HEK293T (cell line): Measurements from ENCODE around the gene TMEM184C.

Source experiments
- CTCF ChIA-PET: fragments of 350-600 bp; formaldehyde crosslinking; extraction: SDS; loops from one replicate; lab custom pipeline; 2021; ENCODE audit warnings: antibody characterized with exemption, inconsistent platforms; lab: Yijun Ruan, JAX
- POLR2A ChIA-PET: fragments of 350-600 bp; formaldehyde crosslinking; extraction: SDS; loops from one replicate; lab custom pipeline; 2020; ENCODE audit warnings: antibody characterized with exemption, inconsistent platforms; lab: Yijun Ruan, JAX
- DNase-seq: peaks from one replicate; pipeline ENCODE4 v3.0.0; 2012; ENCODE audit warnings: mixed read lengths; ENCODE audit errors: extremely low spot score
- ARNT ChIP-seq: fragments of 450-650 bp; IDR thresholded peaks from 2 replicates; pipeline ENCODE4 v1.6.1; 2017; ENCODE audit warnings: mild to moderate bottlenecking
- BHLHE40 ChIP-seq: fragments of 450-650 bp; IDR thresholded peaks from 2 replicates; pipeline ENCODE4 v1.6.1; 2016; ENCODE audit warnings: mild to moderate bottlenecking, moderate library complexity, borderline replicate concordance
- CTBP1 ChIP-seq: fragments of 450-650 bp; IDR thresholded peaks from 2 replicates; pipeline ENCODE4 v1.6.1; 2016; ENCODE audit warnings: borderline replicate concordance
- ELF4 ChIP-seq: fragments of 450-650 bp; IDR thresholded peaks from 2 replicates; pipeline ENCODE4 v1.6.1; 2017; ENCODE audit warnings: antibody characterized with exemption
- FOXA1 ChIP-seq: fragments of 450-650 bp; IDR thresholded peaks from 2 replicates; pipeline ENCODE4 v1.6.1; 2016; ENCODE audit warnings: mild to moderate bottlenecking
- FOXK2 ChIP-seq: fragments of 450-650 bp; IDR thresholded peaks from 2 replicates; pipeline ENCODE4 v1.6.1; 2016; ENCODE audit warnings: mild to moderate bottlenecking
- FOXM1 ChIP-seq: fragments of 450-650 bp; IDR thresholded peaks from 2 replicates; pipeline ENCODE4 v1.6.1; 2017; ENCODE audit warnings: mild to moderate bottlenecking, borderline replicate concordance
- HDGF ChIP-seq: fragments of 450-650 bp; IDR thresholded peaks from 2 replicates; pipeline ENCODE4 v1.6.1; 2017; ENCODE audit warnings: antibody characterized with exemption, borderline replicate concordance
- L3MBTL2 ChIP-seq: fragments of 450-650 bp; conservative IDR thresholded peaks from 2 replicates; pipeline ENCODE4 v1.6.1; 2016; ENCODE audit warnings: mild to moderate bottlenecking
- LEF1 ChIP-seq: fragments of 450-650 bp; IDR thresholded peaks from 2 replicates; pipeline ENCODE4 v1.6.1; 2017; ENCODE audit warnings: mild to moderate bottlenecking, borderline replicate concordance
- NFRKB ChIP-seq: fragments of 450-650 bp; IDR thresholded peaks from 2 replicates; pipeline ENCODE4 v1.6.1; 2016; ENCODE audit warnings: mild to moderate bottlenecking, moderate library complexity
- PKNOX1 ChIP-seq: fragments of 450-650 bp; IDR thresholded peaks from 2 replicates; pipeline ENCODE4 v1.6.1; 2016
- SP1 ChIP-seq: fragments of 450-650 bp; IDR thresholded peaks from 2 replicates; pipeline ENCODE4 v1.6.1; 2017
- SUZ12 ChIP-seq: fragments of 450-650 bp; IDR thresholded peaks from 2 replicates; pipeline ENCODE4 v1.6.1; 2016; ENCODE audit warnings: mild to moderate bottlenecking
- TARDBP ChIP-seq: fragments of 450-650 bp; IDR thresholded peaks from 2 replicates; pipeline ENCODE4 v1.6.1; 2016
- ZNF384 ChIP-seq: fragments of 450-650 bp; IDR thresholded peaks from 2 replicates; pipeline ENCODE4 v1.6.1; 2016

Gene TMEM184C

GRCh38 chr4:147689067-147689466, 71.9 kb downstream of the TMEM184C start:
- no peak for DNase-seq
- no peak for TF ChIP-seq TARDBP
- no peak for TF ChIP-seq FOXM1
- TF ChIP-seq NFRKB: no peak
- no peak for TF ChIP-seq LEF1
- no peak for TF ChIP-seq CTBP1
- no peak for TF ChIP-seq BHLHE40
- no peak for TF ChIP-seq SP1
- no peak for TF ChIP-seq PKNOX1
- no peak for TF ChIP-seq ZNF384
- no peak for TF ChIP-seq ELF4
- TF ChIP-seq SUZ12: no peak
- no peak for TF ChIP-seq HDGF
- TF ChIP-seq FOXA1: no peak
- no peak for TF ChIP-seq ARNT
- TF ChIP-seq FOXK2: no peak
- TF ChIP-seq L3MBTL2: no peak
- ChIA-PET POLR2A (no interaction called here), CTCF (interaction anchor here (0.5 kb wide), 1 partner anchor 62 kb away, joined by 3 read pairs; no protein-coding TSS in a partner anchor)

DNA sequence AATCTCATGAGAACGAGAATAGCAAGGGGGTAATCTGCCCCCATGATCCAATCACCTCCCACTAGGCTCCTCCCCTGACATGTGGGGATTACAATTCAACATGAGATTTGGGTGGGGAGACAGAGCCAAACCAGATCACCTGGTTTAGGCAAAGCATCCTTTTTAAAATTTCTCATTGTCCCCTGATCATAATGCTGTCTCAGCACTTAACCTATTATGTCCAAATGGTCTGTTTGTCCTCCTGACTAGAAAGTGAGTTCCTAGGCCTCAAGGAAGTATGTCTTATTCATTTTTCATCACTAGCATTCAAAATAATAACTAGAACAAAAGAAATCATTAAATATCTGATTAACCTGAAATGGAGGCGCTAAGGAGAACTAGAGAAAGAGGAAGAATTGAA, 74.6 kb downstream of the TMEM184C start:
- ChIA-PET CTCF (no interaction called here), POLR2A (no interaction called here)
- TF ChIP-seq CTBP1 (no peak), TARDBP (no peak), FOXM1 (no peak), SP1 (no peak), ZNF384 (no peak), SUZ12 (no peak), FOXA1 (no peak), FOXK2 (no peak), LEF1 (no peak)
- no peak for DNase-seq

DNA sequence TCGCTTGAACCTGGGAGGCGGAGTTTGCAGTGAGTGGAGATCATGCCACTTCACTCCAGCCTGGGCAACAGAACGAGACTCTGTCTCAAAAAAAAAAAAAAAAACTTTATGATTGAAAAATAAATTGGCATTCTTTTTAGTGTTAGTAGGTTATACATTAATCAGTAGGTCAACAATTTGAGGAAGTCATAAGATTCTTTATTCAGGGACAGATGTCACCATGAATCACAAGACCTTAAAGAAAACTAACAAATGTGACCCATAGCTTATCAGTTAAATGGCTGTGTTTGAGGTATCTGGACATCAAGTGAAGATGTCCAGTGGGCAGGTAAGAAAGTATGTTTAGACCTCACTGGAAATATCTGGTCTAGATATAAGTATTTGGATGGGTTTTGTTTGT, 76.0 kb downstream of the TMEM184C start:
- CTCF ChIA-PET: interaction anchor here (0.6 to 1.0 kb wide), 2 partner anchors 171 to 1218 kb away, joined by 4 to 5 read pairs; no protein-coding TSS in a partner anchor
- POLR2A ChIA-PET: interaction anchor here (3.7 kb wide), 1 partner anchor 9 kb away, joined by 19 read pairs; the partner anchor contains the start of gene PRMT9
- TF ChIP-seq PKNOX1 (no peak), FOXK2 (no peak), SP1 (no peak), BHLHE40 (no peak), ZNF384 (no peak), ARNT (no peak)
- no peak for DNase-seq

DNA sequence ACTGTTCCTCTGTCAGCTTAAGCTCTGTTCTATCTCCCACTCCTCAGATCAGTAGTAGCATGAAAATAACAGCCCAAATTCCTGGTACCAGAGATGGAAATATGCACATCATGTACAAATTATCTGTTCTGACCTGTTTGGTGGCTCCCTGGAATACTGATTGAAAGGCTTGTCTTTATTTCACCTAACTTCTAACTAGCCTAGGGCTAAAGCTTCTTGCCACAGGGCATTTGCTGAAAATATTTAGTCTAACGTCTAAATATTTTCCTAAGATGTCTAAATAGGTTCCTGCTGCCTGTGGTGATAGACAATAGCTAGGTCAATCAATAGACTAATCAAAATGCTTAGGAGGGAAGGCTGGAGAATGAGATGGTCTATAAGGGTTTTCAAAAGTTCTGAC, 79.7 kb downstream of the TMEM184C start:
- TF ChIP-seq PKNOX1 (no peak), L3MBTL2 (no peak), ELF4 (no peak), FOXK2 (no peak), TARDBP (no peak), HDGF (no peak), FOXA1 (no peak), ZNF384 (no peak), SUZ12 (no peak), LEF1 (no peak), CTBP1 (no peak), SP1 (no peak), ARNT (no peak), BHLHE40 (no peak), NFRKB (no peak), FOXM1 (no peak)

DNA sequence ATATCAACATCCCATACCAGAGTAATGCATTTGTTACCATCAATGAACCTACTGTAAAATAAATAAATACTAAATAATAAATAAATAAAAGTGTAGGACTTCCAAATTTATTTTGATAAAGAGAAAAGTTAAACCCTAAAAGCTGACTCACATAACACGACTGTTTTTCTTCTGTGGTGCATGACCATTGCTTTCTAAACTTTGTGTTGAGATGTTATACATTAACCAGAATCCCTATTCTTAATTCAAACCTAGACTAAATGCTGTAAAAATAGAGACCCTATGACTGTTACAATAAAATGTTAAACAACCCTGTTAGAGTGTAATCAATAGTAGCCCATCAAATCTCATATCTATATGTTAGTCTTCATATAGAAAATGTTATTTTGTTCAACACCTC, 87.6 kb downstream of the TMEM184C start:
- POLR2A ChIA-PET: no interaction called here
- TF ChIP-seq ARNT: no peak
- no peak for TF ChIP-seq NFRKB
- TF ChIP-seq BHLHE40: no peak
- TF ChIP-seq FOXK2: no peak
- TF ChIP-seq SUZ12: no peak
- TF ChIP-seq PKNOX1: no peak
- TF ChIP-seq ELF4: no peak
- TF ChIP-seq ZNF384: no peak
- no peak for TF ChIP-seq FOXA1
- no peak for TF ChIP-seq L3MBTL2
- CTCF ChIA-PET: interaction anchor here (1.0 kb wide), 1 partner anchor 162 kb away, joined by 3 read pairs; no protein-coding TSS in a partner anchor
- no peak for DNase-seq

More for the DNA sequence above, 79.7 kb downstream of the TMEM184C start:
- ChIA-PET POLR2A (interaction anchor here (1.2 kb wide), 2 partner anchors 12 to 13 kb away, joined by 3 to 6 read pairs; partner anchors contain the start of gene PRMT9), CTCF (interaction anchor here (0.6 kb wide), 1 partner anchor 140 kb away, joined by 3 read pairs; no protein-coding TSS in a partner anchor)
- DNase-seq: no peak
